Sciatic nerve (tissue), 2 donors: ENCODE measurements around the gene AFTPH. TPM values are rescaled to one million over a fixed set of nuclear protein-coding genes. Genes with fewer than 3 reads are reported as not detected.

Source experiments
- ATAC-seq: fragments of 200-7000 bp; cut with Tn5 transposase; one replicate; pipeline ENCODE4 v1.9.1; 2020; ENCODE audit warnings: mild to moderate bottlenecking, moderate library complexity
- DNase-seq: peaks from one replicate; pipeline ENCODE4 v3.0.0-alpha.2; 2020; ENCODE audit warnings: low spot score
- intact Hi-C: fragments of 100-400 bp; cut with DNase I; formaldehyde crosslinking; loops from one replicate; pipeline ENCODE4 v1.14.2; 2022
- total RNA-seq: library from RNA; stranded (reverse); fragmentation: NEBNext Ultra II Directional; extraction: Animal tissue kit (Norgen Biotek cat#: 25700); gene quantifications from one replicate; pipeline ENCODE4 v1.2.1, GENCODE V29; 2021
- donor health status: DM: no; HTN: no; CAD: no.
- donor health status: DM: no; HTN: no; CAD: no.

AFTPH gene
- total RNA-seq, 1 donor from 2014 or later: 31.6 TPM

- intact Hi-C loops: loop anchor here (5.0 kb wide), 1 partner anchor 263 kb away; no protein-coding TSS in a partner anchor
- ATAC-seq: no peak
- DNase-seq: no peak
Measured at GRCh38 chr2:64604155-64604554, 80.0 kb downstream of the AFTPH start.

DNA sequence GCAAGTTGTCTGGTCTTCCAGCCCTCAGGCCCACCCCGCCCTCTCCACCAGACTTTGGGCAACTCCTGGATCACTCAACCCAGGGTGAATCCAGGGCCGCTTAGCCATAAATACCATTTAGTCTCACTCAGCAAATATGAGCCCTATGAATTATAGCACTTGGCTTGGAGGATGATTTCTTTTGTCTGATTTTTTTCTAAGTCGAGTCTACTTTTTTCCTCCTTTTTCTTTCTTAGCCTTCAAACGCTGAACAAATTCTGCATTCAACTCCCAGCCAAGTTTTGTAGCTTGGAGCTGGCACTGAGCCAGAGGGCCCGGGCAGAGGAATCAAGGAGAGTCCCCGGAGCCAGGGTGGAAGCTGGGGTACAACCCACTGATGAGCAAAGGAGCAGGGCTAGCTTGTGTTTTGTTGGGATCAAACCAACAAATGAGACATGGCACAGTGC, 80.9 kb downstream of the AFTPH start:
- intact Hi-C loops: no loop called here
- ATAC-seq (no peak), DNase-seq (no peak)

DNA sequence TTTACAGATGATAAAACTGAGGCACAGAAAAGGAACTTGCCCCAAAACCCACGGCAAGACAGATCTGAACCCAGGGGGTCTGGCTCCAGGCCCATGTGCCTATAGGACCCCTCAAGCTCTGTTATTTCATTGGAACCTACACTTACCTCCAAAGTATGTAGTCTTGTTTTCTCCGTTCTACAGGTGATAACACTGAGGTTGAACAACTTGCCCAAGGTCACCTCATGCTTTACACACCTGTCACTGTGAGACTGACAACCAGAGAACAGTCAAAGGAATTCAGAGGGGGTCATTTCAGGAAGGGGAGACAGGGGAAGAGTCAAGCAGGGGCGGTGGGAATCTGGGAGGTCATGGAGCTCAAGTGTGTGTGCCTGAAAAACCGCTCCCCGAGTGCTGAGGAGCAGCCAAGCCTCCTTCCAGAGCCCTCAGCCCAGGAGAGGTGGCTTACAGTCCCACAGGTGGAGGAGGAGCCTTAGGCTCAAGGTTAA, 81.9 kb downstream of the AFTPH start:
- ATAC-seq (no peak), DNase-seq (no peak)
- intact Hi-C loops: no loop called here

- DNase-seq (peak; percentile 91), ATAC-seq (peak; percentile 98)
- intact Hi-C loops: no loop called here
Measured at GRCh38 chr2:64606479-64607363, 82.6 kb downstream of the AFTPH start.

DNA sequence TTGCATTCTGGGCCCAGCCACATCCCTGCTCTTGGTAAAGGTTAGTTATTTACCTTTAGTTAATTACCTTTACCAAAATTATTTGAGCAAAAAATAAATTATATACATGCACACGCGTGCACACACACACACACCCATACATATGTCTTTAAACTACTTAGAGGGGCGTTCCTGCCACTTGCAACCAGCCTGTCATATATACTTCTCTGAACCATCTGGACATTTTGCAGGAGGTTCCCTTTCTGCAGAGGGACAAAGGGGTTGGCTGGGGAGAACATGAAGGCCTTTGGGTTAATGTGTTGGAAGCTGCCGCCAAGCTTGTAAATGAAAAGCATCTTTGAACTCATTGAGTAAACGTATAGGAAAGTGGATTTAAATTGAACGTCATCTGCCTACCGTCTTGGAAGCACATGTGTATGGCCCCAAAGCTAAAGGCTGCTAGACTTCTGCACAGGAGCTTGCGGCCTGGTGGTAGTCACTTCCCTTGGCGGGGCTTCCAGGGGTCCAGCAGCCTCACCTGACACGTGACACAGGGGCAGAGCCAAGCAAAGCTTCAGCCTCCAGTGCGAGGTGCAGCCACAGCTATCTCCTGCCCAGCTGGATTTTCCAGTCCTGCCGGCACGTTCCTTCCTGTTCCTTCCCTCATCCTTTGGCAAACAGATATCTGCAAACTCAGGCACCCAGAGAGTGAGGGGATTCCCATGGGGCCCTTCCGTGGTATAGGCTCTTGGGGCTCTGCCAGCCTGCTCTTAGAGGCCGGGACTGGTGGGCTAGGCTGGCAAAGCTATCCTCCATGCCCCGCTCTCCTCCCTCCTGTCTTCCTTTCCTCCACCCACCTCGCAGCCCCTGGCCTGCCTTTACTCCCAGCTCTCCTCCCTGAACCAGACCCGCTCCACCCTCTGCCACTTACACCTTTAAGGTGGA, 83.5 kb downstream of the AFTPH start:
- intact Hi-C loops: no loop called here
- ATAC-seq (no peak), DNase-seq (no peak)

DNA sequence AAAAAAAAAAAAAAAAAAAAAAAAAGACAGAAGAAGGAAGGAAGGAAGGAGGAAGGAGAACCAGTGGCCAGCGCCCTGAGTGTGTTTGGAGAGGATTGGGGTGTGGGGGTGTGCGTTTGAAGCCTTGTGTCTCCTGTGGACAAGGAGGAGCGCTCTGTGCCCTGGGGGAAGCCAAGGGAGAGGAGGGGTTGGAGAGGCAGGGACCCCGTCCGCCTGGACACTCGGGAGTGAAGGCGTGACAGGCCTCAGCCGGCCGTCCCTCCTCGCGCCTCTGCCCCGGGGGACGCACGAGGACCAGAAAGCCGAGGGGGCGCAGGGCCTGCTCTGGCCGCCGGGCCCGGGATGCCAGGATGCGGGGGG, 84.7 kb downstream of the AFTPH start:
- intact Hi-C loops: no loop called here
- DNase-seq (no peak), ATAC-seq (no peak)

GRCh38 chr2:64609227-64609941, 85.3 kb downstream of the AFTPH start:
- DNase-seq (peak; percentile 78), ATAC-seq (peak; percentile 21)
- intact Hi-C loops: no loop called here

- DNase-seq (no peak), ATAC-seq (no peak)
- intact Hi-C loops: no loop called here
Measured at GRCh38 chr2:64609942-64610281, 85.8 kb downstream of the AFTPH start.

DNA sequence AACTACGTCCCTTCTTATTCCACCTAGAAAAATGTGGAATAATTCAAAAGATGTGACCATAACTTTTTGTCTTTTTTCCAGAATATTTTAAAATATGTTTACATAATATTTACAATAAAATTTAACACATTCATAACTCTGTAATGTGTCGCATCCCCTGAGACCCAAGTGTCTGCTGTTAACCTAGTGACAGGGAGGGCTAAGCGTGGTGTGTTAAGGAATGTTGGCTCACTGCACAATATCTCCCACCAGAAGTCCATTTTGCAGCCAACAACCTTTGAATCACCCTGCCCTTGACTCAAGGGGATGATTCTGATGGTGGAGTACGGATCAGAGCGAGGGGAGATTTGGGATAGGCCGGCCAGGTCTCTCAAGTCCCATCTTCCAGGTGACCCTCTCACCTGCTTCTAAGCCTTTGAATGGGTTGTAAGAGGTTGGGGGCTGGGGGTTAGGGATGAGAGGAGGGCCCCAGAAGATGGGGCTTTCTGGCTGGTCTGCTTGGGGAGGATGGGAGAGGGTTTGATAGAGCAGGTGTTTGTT, 86.3 kb downstream of the AFTPH start:
- no peak for DNase-seq
- intact Hi-C loops: no loop called here
- ATAC-seq: no peak

GRCh38 chr2:64612575-64613195, 88.6 kb downstream of the AFTPH start:
- ATAC-seq (no peak), DNase-seq (peak; percentile 54)
- intact Hi-C loops: no loop called here

GRCh38 chr2:64613276-64613675, 89.1 kb downstream of the AFTPH start:
- intact Hi-C loops: no loop called here
- DNase-seq (peak; percentile 56), ATAC-seq (no peak)

DNA sequence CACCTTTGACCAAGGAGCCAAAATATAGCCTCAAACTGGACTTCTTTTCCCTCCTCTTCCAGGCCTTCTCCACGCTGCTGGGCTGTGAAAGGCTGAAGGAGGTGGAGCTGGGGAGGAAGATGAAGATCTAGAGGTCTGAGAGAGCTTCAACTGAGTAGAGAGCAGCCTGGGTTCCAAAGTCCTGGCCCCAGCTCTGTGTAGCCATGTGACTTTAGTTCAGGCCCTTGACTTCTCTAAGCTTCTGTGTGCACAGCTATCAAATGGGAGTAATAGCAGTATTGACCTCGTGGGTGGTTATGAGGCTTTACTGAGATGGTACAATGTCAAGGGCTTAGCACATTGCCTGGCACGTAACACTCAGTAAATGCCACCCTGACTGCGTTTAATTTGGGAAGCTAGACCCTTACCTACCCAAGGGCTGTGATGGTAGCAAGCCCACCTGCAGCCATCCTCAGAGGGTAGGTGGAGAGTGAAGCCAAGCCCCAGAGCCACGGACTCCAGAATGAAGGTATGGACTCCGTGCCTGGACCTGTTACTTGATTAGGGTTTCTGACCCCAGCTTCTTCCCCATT, 91.2 kb downstream of the AFTPH start:
- intact Hi-C loops: no loop called here
- peak; percentile 23 for DNase-seq
- ATAC-seq: no peak

DNA sequence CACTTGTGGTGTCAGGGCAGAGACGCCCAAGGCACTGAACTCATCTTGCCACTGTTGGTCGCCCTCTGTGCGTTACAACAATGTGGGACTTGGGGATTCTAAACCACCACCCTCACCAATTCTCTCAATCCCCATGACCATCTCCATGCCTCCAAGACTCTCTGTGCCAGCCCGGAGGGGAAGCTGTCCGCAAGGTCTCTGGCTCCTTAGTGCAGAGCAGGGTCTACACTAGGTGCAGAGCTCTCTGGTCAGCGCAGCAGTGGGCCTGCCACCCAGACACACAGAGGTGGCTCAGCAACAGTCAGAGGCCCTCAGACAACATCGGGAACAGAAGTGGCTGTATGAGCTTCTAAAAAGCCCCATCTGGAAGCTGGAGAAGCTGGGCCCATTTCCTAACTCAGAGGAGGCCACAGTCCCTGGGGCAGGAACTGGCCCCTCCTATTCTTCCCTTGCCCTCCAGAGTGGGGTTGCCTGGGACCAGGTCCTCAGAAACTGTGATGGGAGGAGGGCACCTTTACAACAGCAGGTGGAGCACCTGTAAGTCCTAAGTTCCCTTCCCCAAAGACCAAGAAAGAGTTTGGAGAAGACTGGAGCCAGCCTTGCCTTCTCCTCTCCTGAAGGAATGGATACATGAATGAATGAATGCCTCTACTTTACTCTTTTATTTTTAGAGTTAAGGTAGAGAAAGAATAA, 91.9 kb downstream of the AFTPH start:
- peak; percentile 32 for DNase-seq
- no peak for ATAC-seq
- intact Hi-C loops: no loop called here

DNA sequence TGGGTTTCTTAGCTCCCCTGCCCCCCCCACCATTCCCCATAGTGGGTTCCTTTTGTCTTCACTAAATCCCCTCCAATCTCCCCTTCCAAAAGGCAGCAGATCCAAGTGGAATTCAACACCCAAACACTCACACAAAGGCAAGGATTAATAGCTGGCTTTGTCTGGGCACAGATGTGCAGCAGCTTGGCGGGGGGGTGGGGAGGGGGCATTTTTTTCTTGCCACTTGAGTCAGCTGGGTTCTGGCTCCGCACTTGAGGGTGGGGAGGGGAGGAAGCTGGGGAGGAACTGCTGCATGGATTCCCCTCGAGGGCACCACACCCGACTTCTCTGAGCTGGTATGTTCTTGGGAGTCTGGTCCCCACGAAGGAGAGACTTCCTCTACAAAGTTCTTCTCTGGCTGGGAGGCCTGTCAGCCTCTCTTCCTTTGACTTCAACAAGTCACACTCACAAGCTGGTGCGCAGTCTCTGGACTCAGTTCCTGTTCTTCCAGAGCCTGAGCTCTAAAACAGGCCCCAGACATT, 93.6 kb downstream of the AFTPH start:
- DNase-seq (peak; percentile 62), ATAC-seq (no peak)
- intact Hi-C loops: loop anchor here (1.0 kb wide), 1 partner anchor 20 kb away; no protein-coding TSS in a partner anchor

DNA sequence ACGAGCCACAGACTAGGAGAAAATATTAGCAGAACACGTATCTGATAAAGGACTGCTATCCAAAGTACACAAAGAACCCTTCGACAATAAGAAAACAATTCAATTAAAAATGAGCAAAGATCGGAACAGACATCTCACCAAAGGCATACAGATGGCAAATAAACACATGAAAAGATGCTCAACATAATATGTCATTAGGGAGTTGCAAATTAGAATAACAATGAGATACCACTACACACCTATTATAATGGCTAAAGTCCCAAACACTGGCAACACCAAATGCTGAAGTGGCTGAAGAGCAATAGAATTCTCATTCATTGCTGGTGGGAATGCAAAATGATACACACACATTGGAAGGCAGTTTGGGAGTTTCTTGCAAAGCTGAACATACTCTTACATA, 96.5 kb downstream of the AFTPH start:
- no peak for ATAC-seq
- intact Hi-C loops: no loop called here
- DNase-seq: no peak

DNA sequence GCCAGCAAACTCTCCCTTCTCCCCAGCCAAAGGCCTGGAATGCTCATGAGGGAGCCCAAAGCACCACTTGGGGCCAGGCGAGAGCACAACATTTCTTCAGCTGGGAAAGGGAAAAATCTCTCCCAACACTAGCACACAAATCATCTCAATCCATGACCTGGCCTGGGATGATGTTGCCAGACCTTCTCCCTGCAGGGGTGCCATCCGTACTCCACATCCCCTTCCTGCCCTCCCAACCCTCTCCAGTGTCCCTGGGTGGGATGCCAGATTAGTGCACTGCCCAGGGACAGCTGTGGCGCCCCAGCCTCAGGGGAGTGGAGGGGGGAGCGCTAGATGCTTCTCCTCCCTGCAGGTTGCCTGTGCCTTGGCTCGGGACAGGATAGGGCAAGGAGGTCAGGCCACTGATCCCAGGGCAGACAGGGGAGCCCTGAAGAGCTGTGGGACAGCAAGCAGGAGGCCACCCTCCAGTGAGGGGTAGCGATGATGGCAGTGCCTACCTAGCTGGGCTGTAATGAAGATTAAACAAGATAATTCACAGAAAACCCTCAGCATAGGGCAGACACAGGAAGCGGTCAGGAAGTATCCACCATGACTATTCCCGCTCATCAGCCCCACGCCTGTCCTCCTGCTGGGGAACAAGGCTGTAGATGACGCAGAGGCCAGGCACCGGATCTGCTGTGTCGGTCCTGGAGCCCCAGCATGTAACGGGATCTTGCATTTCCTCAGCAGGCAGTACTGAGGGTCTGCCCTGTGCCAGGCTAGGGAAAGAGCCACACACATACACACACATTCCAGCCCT, 98.5 kb downstream of the AFTPH start:
- peak; percentile 29 for ATAC-seq

More for the DNA sequence above, 98.5 kb downstream of the AFTPH start:
- DNase-seq: peak; percentile 48
- intact Hi-C loops: no loop called here
